RWPE1 (cell line): ENCODE measurements around the gene DDX47.

Experiments
- CTCF ChIA-PET: fragments of 350-600 bp; sonication (Branson Sonifier 250); formaldehyde crosslinking; extraction: SDS; loops from one replicate; lab custom pipeline; 2021; lab: Yijun Ruan, JAX
- POLR2A ChIA-PET: fragments of 400-600 bp; formaldehyde crosslinking; extraction: SDS; loops from one replicate; lab custom pipeline; 2020; ENCODE audit warnings: antibody characterized with exemption; ENCODE audit not compliant: low non-redundant PET; lab: Yijun Ruan, JAX
- DNase-seq: peaks from one replicate; pipeline ENCODE4 v3.0.0; 2012; ENCODE audit warnings: low spot score
- H3K27ac ChIP-seq: fragments of 450-650 bp; 2 replicates; pipeline ENCODE4 v1.5.1; 2017
- TF ChIP-seq, protein P1 (sequence below): fragments of 450-650 bp; conservative IDR thresholded peaks from 2 replicates; pipeline ENCODE4 v1.5.1; 2017; ENCODE audit warnings: low read depth, mild to moderate bottlenecking

Gene DDX47

GRCh38 chr12:12807970-12808702, 5.0 kb upstream of the DDX47 start:
- POLR2A ChIA-PET = interaction anchor here (0.6 kb wide), 1 partner anchor 1288 kb away, joined by 7 read pairs; no protein-coding TSS in a partner anchor
- TF ChIP-seq, protein P1, sequence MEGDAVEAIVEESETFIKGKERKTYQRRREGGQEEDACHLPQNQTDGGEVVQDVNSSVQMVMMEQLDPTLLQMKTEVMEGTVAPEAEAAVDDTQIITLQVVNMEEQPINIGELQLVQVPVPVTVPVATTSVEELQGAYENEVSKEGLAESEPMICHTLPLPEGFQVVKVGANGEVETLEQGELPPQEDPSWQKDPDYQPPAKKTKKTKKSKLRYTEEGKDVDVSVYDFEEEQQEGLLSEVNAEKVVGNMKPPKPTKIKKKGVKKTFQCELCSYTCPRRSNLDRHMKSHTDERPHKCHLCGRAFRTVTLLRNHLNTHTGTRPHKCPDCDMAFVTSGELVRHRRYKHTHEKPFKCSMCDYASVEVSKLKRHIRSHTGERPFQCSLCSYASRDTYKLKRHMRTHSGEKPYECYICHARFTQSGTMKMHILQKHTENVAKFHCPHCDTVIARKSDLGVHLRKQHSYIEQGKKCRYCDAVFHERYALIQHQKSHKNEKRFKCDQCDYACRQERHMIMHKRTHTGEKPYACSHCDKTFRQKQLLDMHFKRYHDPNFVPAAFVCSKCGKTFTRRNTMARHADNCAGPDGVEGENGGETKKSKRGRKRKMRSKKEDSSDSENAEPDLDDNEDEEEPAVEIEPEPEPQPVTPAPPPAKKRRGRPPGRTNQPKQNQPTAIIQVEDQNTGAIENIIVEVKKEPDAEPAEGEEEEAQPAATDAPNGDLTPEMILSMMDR = no peak
- DNase-seq = no peak
- no peak overlapping the region for H3K27ac ChIP-seq
- CTCF ChIA-PET = interaction anchor here (0.6 kb wide), 1 partner anchor 14 kb away, joined by 4 read pairs; no protein-coding TSS in a partner anchor

- TF ChIP-seq, protein P1 = no peak
- DNase-seq = no peak
- POLR2A ChIA-PET = no interaction called here
- H3K27ac ChIP-seq = no peak overlapping the region
- CTCF ChIA-PET = no interaction called here
These were observed 2.6 kb upstream of the DDX47 start for GRCh38 chr12:12810553-12811021.

- no peak for DNase-seq
- ChIA-PET POLR2A (no interaction called here), CTCF (no interaction called here)
- TF ChIP-seq, protein P1 = no peak
- no peak overlapping the region for H3K27ac ChIP-seq
These were observed 1.8 kb upstream of the DDX47 start for GRCh38 chr12:12811343-12811742.

GRCh38 chr12:12812174-12812573, 972 bp upstream of the DDX47 start:
- TF ChIP-seq, protein P1 = no peak
- CTCF ChIA-PET = interaction anchor here (0.6 to 1.0 kb wide), 3 partner anchors 19 to 25 kb away, joined by 3 read pairs; no protein-coding TSS in a partner anchor
- no peak overlapping the region for H3K27ac ChIP-seq
- POLR2A ChIA-PET = interaction anchor here (1.1 kb wide), 1 partner anchor 9 kb away, joined by 3 read pairs; no protein-coding TSS in a partner anchor
- no peak for DNase-seq

DNA sequence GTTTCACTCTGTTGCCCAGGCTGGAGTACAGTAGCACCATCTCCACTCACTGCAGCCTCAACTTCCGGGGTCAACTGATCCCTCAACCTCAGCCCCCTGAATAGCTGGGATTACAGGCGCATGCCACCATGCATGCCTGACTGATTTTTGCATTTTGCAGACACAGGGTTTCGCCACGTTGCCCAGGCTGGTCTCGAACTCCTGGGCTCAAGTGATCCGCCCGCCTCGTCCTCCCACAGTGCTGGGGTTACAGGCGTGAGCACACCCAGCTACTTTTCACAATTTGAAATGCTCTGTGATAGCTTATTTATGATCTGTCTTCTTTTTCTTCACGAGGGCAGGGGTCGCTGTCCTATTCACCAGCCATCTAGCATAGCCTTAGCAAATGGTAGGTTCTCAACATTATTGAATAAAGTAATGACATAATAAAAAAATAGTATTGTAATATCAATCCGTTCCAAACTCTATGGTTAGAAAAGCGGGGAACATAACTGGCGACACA, 477 bp upstream of the DDX47 start:
- peak overlapping the region; percentile 62; the same call in 1 of the 2 replicates for H3K27ac ChIP-seq
- POLR2A ChIA-PET = interaction anchor here (1.1 kb wide), 1 partner anchor 10 kb away, joined by 3 read pairs; no protein-coding TSS in a partner anchor
- CTCF ChIA-PET = interaction anchor here (0.6 to 1.0 kb wide), 3 partner anchors 20 to 24 kb away, joined by 3 read pairs; no protein-coding TSS in a partner anchor
- no peak for DNase-seq
- TF ChIP-seq, protein P1 = no peak

DNA sequence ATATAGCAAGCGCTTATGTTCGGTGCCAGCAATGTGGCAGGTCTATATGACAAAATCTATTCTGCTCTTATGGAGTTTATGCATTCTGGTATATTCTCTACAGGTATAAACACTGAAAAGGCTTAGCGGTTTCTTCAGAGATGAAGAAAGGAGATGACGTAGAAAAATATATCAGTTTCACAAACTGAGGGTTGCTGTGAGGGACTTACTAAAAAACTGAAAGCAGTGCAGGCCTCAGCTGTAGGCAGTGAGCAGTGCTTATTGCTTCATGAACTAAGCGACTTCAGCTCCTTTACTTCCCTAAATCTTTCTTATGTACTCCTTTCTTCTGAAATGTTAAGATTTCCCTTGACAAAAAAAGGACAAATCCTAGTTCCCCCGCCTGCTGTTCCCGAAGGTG, 4.5 kb downstream of the DDX47 start:
- no peak for DNase-seq
- CTCF ChIA-PET = no interaction called here
- POLR2A ChIA-PET = no interaction called here
- TF ChIP-seq, protein P1 = no peak
- no peak overlapping the region for H3K27ac ChIP-seq
